OCI-LY3 (cell line): ENCODE measurements around the gene DHRS11.

ENCODE experiments used
- EZH2phosphoT487 ChIP-seq: fragments of 200-600 bp; shearing (Covaris generic); IDR thresholded peaks from 2 replicates; pipeline ENCODE4 v1.6.1; 2018; ENCODE audit warnings: antibody characterized with exemption, mixed run types, low read depth
- TF ChIP-seq, protein P1 (sequence below): fragments of 200-600, 300-600 bp; sonication (generic); IDR thresholded peaks from 2 replicates; pipeline ENCODE4 v1.5.1; 2014; ENCODE audit warnings: antibody characterized with exemption, low read length, low read depth

DNA sequence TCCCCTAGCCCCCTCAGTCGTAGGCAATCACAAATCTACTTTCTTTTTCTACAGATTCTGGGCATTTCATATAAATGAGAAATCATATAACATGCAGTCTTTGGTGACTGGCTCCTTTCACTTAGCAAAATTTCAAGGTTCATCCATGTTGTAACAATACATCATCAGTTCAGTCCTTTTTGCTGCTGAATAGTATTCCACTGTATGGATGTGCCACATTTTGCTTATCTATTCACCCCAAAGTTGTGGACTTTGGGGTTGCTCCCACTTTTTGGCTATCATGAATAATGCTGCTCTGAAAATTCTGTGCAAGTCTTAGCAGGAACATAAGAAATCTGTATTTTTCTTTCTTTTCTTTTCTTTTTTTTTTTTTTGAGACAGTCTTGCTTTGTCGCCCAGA lies 48.7 kb downstream of the DHRS11 start:
- TF ChIP-seq, protein P1, sequence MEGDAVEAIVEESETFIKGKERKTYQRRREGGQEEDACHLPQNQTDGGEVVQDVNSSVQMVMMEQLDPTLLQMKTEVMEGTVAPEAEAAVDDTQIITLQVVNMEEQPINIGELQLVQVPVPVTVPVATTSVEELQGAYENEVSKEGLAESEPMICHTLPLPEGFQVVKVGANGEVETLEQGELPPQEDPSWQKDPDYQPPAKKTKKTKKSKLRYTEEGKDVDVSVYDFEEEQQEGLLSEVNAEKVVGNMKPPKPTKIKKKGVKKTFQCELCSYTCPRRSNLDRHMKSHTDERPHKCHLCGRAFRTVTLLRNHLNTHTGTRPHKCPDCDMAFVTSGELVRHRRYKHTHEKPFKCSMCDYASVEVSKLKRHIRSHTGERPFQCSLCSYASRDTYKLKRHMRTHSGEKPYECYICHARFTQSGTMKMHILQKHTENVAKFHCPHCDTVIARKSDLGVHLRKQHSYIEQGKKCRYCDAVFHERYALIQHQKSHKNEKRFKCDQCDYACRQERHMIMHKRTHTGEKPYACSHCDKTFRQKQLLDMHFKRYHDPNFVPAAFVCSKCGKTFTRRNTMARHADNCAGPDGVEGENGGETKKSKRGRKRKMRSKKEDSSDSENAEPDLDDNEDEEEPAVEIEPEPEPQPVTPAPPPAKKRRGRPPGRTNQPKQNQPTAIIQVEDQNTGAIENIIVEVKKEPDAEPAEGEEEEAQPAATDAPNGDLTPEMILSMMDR: no peak
- no peak for TF ChIP-seq EZH2phosphoT487
